22Rv1 (cell line): ENCODE data around the gene MED12L.

Source experiments
- H3K27ac ChIP-seq: fragments of 450-650 bp; 2 replicates; pipeline ENCODE4 v1.5.1; 2017
- ZFX ChIP-seq: fragments of 450-650 bp; IDR thresholded peaks from 2 replicates; pipeline ENCODE4 v1.6.1; 2017; ENCODE audit warnings: antibody characterized with exemption, borderline replicate concordance
- TF ChIP-seq, protein P1 (sequence below): fragments of 450-650 bp; IDR thresholded peaks from 2 replicates; pipeline ENCODE4 v1.5.1; 2017; ENCODE audit warnings: mild to moderate bottlenecking

MED12L gene

DNA sequence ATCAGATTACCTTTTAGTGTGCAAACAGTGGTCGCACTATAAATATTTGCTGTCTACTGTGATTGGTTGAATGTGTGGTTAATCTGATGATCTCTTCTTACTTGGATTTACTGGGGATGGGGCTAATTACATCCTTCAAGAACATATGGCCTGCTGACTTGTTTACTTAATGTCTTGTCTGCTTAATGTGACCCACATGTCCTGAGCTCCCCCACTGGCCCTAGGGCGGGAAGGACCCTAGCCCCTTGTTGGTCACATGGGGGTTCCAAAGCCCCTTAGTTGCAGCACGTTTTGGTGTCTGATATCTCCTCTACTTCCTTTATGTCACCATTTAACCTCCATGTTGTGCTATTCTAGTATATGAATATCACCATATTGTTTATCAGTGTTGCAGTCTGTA, 316.9 kb downstream of the MED12L start:
- no peak overlapping the region for H3K27ac ChIP-seq
- TF ChIP-seq, protein P1, sequence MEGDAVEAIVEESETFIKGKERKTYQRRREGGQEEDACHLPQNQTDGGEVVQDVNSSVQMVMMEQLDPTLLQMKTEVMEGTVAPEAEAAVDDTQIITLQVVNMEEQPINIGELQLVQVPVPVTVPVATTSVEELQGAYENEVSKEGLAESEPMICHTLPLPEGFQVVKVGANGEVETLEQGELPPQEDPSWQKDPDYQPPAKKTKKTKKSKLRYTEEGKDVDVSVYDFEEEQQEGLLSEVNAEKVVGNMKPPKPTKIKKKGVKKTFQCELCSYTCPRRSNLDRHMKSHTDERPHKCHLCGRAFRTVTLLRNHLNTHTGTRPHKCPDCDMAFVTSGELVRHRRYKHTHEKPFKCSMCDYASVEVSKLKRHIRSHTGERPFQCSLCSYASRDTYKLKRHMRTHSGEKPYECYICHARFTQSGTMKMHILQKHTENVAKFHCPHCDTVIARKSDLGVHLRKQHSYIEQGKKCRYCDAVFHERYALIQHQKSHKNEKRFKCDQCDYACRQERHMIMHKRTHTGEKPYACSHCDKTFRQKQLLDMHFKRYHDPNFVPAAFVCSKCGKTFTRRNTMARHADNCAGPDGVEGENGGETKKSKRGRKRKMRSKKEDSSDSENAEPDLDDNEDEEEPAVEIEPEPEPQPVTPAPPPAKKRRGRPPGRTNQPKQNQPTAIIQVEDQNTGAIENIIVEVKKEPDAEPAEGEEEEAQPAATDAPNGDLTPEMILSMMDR, result no peak
- no peak for TF ChIP-seq ZFX

DNA sequence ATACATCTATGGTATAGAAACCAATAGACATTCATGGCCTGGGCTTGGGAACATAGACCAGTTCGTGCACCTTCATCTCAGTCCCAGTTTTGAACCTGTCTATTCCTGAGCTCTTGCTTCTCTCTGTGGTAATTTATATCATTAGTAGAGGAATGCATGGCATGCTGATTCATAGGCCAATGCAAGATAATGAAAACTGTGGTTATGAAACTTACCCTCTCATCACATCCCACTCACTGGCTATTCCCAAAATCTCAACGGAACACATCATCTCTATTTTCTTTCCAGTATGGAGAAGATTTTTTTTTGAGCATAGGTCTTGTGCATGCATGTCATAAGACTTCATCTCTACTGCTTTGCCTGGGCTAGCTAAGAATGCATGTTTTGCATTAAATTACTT, 317.8 kb downstream of the MED12L start:
- H3K27ac ChIP-seq, result no peak overlapping the region
- no peak for TF ChIP-seq ZFX
- TF ChIP-seq, protein P1, result no peak

DNA sequence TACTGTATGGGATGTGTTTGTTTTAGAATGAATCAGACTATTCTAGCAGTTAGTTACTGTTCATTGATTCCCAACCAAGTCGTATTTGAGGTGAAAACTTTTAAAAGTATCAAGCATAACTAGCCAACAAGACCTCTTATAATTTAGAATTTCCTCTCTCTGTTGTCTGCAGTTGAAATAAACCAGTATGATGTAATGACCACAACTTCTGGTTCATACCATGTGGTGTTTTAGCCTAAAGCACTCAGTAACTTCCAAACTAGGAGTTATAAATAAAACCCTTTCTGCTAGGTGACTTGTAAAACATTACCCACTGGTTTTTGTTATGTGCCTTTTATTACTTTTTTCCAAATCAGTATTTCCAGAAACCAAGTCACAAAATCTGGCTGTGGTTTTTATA, 318.9 kb downstream of the MED12L start:
- H3K27ac ChIP-seq, result no peak overlapping the region
- TF ChIP-seq ZFX, result no peak
- TF ChIP-seq, protein P1, result no peak

DNA sequence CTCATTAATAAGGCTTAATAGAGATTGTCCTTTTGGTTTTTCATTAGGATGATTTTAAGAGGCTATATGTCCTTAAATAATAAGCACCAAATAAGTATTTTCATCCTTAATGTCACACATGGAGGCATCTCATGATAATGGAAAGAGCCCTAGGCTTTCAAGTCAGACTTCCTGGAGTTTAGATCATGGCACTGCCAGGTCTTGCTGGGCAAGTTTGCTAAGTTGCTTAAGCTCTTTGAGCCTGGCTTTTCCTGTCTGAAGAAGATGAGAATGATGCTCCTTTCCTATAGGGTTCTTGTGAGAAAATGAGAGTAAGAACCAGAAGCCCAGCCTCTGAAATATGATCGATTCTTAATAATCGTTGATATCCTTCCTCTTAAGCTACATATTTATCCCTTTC, 322.5 kb downstream of the MED12L start:
- no peak for TF ChIP-seq ZFX
- TF ChIP-seq, protein P1, result no peak
- no peak overlapping the region for H3K27ac ChIP-seq

DNA sequence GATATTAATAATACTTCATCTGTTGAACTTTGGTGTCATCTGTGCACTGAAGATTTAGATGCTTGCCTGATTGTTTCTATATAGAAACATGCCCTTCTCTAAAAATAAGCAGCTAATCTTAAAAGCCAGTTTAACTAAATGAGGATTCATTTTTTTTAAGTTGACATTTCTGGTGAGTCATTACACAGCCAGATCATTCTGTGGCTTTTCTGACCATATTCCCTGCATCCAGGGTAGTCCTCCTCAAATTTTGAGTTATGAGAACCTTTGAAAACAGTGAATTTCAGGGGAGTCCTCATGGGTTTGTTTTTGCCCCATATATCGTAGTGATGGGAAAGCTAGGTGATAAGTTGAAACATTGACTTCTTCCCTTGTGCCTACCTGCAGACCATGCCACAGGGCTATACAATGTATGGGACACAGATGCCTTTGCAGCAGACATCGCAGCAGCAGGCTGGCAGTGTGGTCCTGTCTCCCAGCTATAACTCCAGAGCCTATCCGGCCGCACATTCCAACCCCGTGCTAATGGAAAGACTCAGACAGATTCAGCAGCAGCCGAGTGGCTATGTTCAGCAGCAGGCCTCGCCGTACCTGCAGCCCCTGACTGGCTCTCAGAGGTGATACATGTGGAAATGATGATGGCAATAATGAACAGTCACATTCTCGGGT, 325.6 kb downstream of the MED12L start:
- H3K27ac ChIP-seq, result no peak overlapping the region
- TF ChIP-seq, protein P1, result no peak
- no peak for TF ChIP-seq ZFX

DNA sequence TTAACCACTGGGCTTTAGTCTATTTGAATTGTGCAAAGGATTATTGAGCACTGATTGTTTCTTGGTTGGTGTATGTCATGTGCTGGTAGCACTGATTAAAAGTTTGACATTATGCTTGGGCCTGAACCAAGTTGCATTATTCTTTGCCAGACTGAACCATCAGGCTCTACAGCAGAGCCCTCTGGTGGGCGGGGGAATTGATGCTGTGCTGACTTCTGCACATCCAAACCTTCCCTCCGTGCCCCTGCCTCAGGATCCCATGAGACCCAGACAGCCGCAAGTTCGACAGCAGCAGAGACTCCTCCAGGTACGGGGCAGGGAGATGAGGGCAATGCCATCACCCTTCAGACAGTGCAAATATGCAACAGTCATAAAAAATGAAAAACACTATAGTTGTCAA, 327.5 kb downstream of the MED12L start:
- no peak for TF ChIP-seq ZFX
- TF ChIP-seq, protein P1, result no peak
- H3K27ac ChIP-seq, result no peak overlapping the region

DNA sequence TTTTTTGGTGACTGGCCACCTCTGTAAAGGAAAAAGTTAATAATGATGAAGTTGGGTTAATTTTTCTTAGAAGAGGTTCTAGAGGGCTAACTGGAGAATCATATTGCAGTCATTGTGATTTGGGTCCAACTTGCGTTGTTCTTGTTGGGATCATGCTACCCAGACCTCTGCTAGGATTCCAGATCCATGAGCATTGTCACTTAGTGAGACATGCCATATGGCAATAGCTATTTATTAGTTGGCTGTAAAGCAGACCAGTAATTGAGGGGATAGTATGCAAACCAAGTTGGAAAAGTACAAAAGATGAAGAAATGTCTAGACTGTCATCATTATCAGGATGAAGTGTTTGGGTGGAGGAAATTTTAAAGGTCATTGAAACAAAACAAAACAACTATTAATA, 329.8 kb downstream of the MED12L start:
- no peak for TF ChIP-seq ZFX
- TF ChIP-seq, protein P1, result no peak
- no peak overlapping the region for H3K27ac ChIP-seq
